Large intestine (tissue), 3 donors: Measurements from ENCODE around the gene DOCK8. TPM values are rescaled to one million over a fixed set of nuclear protein-coding genes. Genes with fewer than 3 reads are reported as not detected.

ENCODE experiments used
- DNase-seq, 2 donors: peaks; one replicate each; pipeline versions ENCODE4 v3.0.0 to v3.0.0-alpha.2; 2013
- H3K27ac ChIP-seq: one replicate; pipeline ENCODE4 v1.5.1; 2013; ENCODE audit warnings: low read length
- H3K27me3 ChIP-seq: 2 replicates; pipeline ENCODE4 v1.6.1; 2013; ENCODE audit warnings: low read length; ENCODE audit not compliant: control insufficient read depth, insufficient read depth
- H3K36me3 ChIP-seq: 2 replicates; pipeline ENCODE4 v1.6.1; 2013; ENCODE audit warnings: low read length; ENCODE audit not compliant: control insufficient read depth, insufficient read depth
- H3K4me1 ChIP-seq: one replicate; pipeline ENCODE4 v1.6.1; 2013; ENCODE audit warnings: low read length; ENCODE audit not compliant: control insufficient read depth, insufficient read depth
- H3K4me3 ChIP-seq: one replicate; pipeline ENCODE4 v1.5.1; 2013; ENCODE audit warnings: low read length
- H3K9me3 ChIP-seq: one replicate; pipeline ENCODE4 v1.6.1; 2013; ENCODE audit warnings: mild to moderate bottlenecking, low read depth, low read length, moderate library complexity; ENCODE audit not compliant: control insufficient read depth
- WGBS: methylation state at CpG from one replicate; pipeline ENCODE4 v1.1.5; 2013; ENCODE audit warnings: low lambda C conversion rate; ENCODE audit not compliant: insufficient coverage; 5-methylcytosine and 5-hydroxymethylcytosine counted together
- polyA plus RNA-seq: library from polyadenylated mRNA; unstranded; fragments of 120-200 nt; gene quantifications from one replicate; pipeline ENCODE4 v1.2.1, GENCODE V29; 2013

The DOCK8 gene
- polyA plus RNA-seq, 1 donor = 15.8 TPM

DNA sequence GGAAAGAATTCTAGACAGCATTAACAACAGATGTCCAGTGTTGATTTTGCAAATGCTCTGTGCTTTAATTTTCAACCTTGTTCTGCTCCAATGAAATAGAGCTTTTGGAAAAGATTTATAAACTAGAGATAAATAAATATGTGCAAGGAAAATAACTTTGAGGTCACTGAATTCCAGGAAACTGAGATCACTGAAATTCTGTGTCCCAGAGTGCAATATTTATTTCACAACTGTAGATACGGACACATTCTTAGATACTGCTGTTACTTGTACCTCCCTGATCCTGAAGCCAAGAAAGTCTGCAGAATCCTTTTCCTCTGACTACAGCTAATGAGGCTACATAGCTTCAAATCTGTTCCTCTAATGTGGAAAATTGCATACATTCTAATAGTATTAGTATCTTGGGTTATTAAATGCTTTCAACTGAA, 222.9 kb downstream of the DOCK8 start:
- WGBS = no CpG with 5 or more reads among the region's 1 CpG

DNA sequence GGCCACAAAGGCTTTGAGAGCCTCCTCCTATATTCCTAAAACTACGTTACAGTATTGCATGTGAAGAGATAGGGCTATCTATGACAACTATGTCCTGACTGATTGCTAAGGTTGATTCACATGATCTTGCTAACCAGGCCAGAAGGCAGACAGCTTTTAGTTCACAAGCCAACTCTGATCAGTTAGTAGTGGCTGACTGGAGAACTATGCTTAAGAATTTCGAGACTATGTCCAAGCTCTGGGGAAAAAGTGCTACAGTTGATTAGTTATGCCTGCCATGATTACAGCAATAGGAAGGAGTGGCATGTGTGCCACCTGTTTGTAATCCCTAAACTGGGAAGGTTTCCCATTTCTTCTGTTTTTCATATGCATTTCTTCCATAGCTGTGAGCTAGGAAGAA, 223.4 kb downstream of the DOCK8 start:
- peak; percentile 25 to 42 for DNase-seq
- no CpG with 5 or more reads among the region's 2 CpGs for WGBS
- H3K4me3 ChIP-seq = no peak overlapping the region
- H3K27ac ChIP-seq = peak overlapping the region; percentile 77
- no peaks in the 10 kb centered on the region for H3K27me3 ChIP-seq
- peaks cover 21% of the 10 kb centered on the region for H3K4me1 ChIP-seq
- peaks cover 2% of the 10 kb centered on the region for H3K9me3 ChIP-seq
- peaks cover 17% of the 10 kb centered on the region for H3K36me3 ChIP-seq

More for the DNA sequence above, 222.9 kb downstream of the DOCK8 start:
- peaks cover 21% of the 10 kb centered on the region for H3K4me1 ChIP-seq
- H3K9me3 ChIP-seq = peaks cover 2% of the 10 kb centered on the region
- H3K27me3 ChIP-seq = no peaks in the 10 kb centered on the region
- no peak overlapping the region for H3K4me3 ChIP-seq
- DNase-seq = peak; percentile 56 to 75
- H3K27ac ChIP-seq = peak overlapping the region; percentile 77
- H3K36me3 ChIP-seq = peaks cover 18% of the 10 kb centered on the region

DNA sequence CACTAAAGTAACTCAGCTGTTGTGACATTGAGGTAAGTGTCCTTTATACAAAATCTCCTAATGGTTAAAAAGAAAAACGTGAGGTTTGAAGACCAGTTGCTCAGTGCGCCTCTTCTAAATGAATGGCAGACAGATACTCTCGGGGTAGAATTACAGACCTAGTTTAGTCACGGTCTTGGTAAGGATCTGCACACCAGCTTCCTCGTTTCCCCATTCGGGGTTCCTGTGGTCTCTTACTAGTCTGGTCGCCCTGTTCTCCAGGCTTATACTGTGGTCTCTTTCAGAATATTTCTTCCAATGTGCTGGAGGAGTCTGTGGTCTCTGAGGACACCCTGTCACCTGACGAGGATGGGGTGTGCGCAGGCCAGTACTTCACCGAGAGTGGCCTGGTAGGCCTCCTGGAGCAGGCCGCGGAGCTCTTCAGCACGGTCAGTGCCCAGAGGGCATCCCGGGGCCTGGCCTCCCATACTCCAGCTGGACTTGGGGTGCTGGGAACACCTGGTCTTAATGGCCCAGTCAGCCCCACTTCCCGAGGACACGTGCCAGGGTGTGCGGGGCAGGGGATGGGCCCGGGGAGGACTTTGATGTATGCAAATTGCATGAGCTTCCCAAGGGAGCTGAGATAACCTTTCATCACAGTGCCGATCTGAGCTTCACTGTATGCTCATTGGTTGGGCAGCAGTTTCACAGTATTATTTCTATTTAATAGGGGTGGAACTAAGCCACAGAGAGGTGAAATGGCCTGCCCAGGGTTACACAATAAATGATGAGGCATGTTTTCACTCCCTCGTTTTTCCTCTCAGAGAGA, 224.5 kb downstream of the DOCK8 start:
- Histone ChIP-seq H3K36me3 (peaks cover 14% of the 10 kb centered on the region), H3K27ac (peak overlapping the region; percentile 77), H3K4me1 (peaks cover 21% of the 10 kb centered on the region), H3K9me3 (peaks cover 2% of the 10 kb centered on the region), H3K4me3 (no peak overlapping the region), H3K27me3 (no peaks in the 10 kb centered on the region)
- peak; percentile 62 to 72 for DNase-seq
- WGBS = 80% methylated on average over 1 of the region's 20 CpGs

DNA sequence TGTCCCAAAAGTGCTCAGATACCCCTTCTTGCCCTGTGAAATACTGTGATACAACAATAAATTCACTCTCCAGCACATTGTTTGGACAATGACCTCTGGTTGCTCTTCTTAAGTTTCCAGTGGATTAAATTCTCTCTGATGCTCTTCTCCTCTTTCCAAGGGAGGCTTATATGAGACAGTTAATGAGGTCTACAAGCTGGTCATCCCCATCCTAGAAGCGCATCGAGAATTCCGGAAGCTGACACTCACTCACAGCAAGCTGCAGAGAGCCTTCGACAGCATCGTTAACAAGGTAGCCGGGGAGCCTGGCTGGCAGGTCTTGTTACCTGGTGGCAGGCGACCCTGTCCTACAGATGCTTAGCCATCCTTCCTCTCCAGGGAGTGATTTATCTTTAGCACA, 226.5 kb downstream of the DOCK8 start:
- peaks cover 8% of the 10 kb centered on the region for H3K36me3 ChIP-seq
- H3K27ac ChIP-seq = no peak overlapping the region
- H3K9me3 ChIP-seq = peaks cover 2% of the 10 kb centered on the region
- no peaks in the 10 kb centered on the region for H3K27me3 ChIP-seq
- peaks cover 21% of the 10 kb centered on the region for H3K4me1 ChIP-seq
- no peak overlapping the region for H3K4me3 ChIP-seq
- no CpG with 5 or more reads among the region's 7 CpGs for WGBS
- no peak for DNase-seq

- peaks cover 7% of the 10 kb centered on the region for H3K4me1 ChIP-seq
- no peaks in the 10 kb centered on the region for H3K27me3 ChIP-seq
- no peak overlapping the region for H3K4me3 ChIP-seq
- DNase-seq = no peak
- H3K27ac ChIP-seq = peak overlapping the region; percentile 5
- no peaks in the 10 kb centered on the region for H3K9me3 ChIP-seq
- H3K36me3 ChIP-seq = peaks cover 9% of the 10 kb centered on the region
- WGBS = no CpG with 5 or more reads among the region's 1 CpG
Measured at GRCh38 chr9:444528-444927, 229.9 kb downstream of the DOCK8 start.

- H3K4me3 ChIP-seq = no peak overlapping the region
- no peaks in the 10 kb centered on the region for H3K9me3 ChIP-seq
- no peaks in the 10 kb centered on the region for H3K27me3 ChIP-seq
- H3K27ac ChIP-seq = peak overlapping the region; percentile 5
- peak; percentile 68 to 70 for DNase-seq
- H3K4me1 ChIP-seq = peaks cover 7% of the 10 kb centered on the region
- no CpG with 5 or more reads among the region's 3 CpGs for WGBS
- peaks cover 9% of the 10 kb centered on the region for H3K36me3 ChIP-seq
Measured at GRCh38 chr9:445033-445432, 230.4 kb downstream of the DOCK8 start.

GRCh38 chr9:446074-446699, 231.5 kb downstream of the DOCK8 start:
- no peaks in the 10 kb centered on the region for H3K9me3 ChIP-seq
- WGBS = no CpG with 5 or more reads among the region's 15 CpGs
- peaks cover 9% of the 10 kb centered on the region for H3K36me3 ChIP-seq
- peaks cover 7% of the 10 kb centered on the region for H3K4me1 ChIP-seq
- no peak overlapping the region for H3K4me3 ChIP-seq
- no peaks in the 10 kb centered on the region for H3K27me3 ChIP-seq
- DNase-seq = no peak
- no peak overlapping the region for H3K27ac ChIP-seq

GRCh38 chr9:447230-448025, 232.8 kb downstream of the DOCK8 start:
- Histone ChIP-seq H3K27me3 (no peaks in the 10 kb centered on the region), H3K4me3 (no peak overlapping the region), H3K4me1 (peaks cover 7% of the 10 kb centered on the region), H3K9me3 (no peaks in the 10 kb centered on the region), H3K36me3 (peaks cover 13% of the 10 kb centered on the region), H3K27ac (peak overlapping the region; percentile 83)
- WGBS = 57% methylated on average over 2 of the region's 4 CpGs
- DNase-seq = peak; percentile 82 to 86

GRCh38 chr9:450057-450456, 235.4 kb downstream of the DOCK8 start:
- Histone ChIP-seq H3K27ac (no peak overlapping the region), H3K4me1 (peaks cover 7% of the 10 kb centered on the region), H3K27me3 (no peaks in the 10 kb centered on the region), H3K36me3 (peaks cover 8% of the 10 kb centered on the region), H3K4me3 (no peak overlapping the region), H3K9me3 (no peaks in the 10 kb centered on the region)
- DNase-seq = no peak
- 100% methylated on average over 1 of the region's 2 CpGs for WGBS

- Histone ChIP-seq H3K4me3 (no peak overlapping the region), H3K9me3 (no peaks in the 10 kb centered on the region), H3K27me3 (no peaks in the 10 kb centered on the region), H3K36me3 (peaks cover 8% of the 10 kb centered on the region), H3K4me1 (peaks cover 7% of the 10 kb centered on the region), H3K27ac (no peak overlapping the region)
- WGBS = 20% methylated on average over 1 of the region's 4 CpGs
- DNase-seq = no peak
Measured at GRCh38 chr9:450561-450960, 235.9 kb downstream of the DOCK8 start.
